ENCODE measurements around the gene LCP1.

DNA sequence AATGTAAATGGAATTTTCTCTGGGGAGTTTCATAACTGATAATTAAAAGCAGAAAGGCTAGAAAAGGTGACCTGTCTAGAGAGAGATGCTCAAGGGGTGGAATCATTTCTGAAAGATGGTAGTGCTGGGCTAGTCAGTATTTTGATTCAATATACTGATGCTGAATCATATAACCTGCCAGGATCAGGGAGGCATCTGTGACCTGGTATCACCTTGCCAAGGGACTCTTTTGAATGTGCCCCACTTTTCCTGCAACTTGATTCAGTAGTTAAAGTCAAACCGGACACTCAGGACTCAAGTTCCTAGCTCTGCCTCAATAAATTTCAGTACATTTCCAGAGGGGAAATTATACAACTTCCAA is 15.8 kb downstream of the LCP1 start:
- TF ChIP-seq, protein P1, sequence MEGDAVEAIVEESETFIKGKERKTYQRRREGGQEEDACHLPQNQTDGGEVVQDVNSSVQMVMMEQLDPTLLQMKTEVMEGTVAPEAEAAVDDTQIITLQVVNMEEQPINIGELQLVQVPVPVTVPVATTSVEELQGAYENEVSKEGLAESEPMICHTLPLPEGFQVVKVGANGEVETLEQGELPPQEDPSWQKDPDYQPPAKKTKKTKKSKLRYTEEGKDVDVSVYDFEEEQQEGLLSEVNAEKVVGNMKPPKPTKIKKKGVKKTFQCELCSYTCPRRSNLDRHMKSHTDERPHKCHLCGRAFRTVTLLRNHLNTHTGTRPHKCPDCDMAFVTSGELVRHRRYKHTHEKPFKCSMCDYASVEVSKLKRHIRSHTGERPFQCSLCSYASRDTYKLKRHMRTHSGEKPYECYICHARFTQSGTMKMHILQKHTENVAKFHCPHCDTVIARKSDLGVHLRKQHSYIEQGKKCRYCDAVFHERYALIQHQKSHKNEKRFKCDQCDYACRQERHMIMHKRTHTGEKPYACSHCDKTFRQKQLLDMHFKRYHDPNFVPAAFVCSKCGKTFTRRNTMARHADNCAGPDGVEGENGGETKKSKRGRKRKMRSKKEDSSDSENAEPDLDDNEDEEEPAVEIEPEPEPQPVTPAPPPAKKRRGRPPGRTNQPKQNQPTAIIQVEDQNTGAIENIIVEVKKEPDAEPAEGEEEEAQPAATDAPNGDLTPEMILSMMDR (IDR thresholded peaks at IDR 0.05): no peak
- TF ChIP-seq POLR2AphosphoS5 (IDR thresholded peaks at IDR 0.05; ENCODE audit: low read depth, low read length): no peak
- no peak for TF ChIP-seq YY1 (IDR thresholded peaks at IDR 0.05; ENCODE audit: low read depth)
- TF ChIP-seq, protein P2, sequence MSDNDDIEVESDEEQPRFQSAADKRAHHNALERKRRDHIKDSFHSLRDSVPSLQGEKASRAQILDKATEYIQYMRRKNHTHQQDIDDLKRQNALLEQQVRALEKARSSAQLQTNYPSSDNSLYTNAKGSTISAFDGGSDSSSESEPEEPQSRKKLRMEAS (IDR thresholded peaks at IDR 0.05; ENCODE audit: low read depth): no peak
- TF ChIP-seq, protein P3, sequence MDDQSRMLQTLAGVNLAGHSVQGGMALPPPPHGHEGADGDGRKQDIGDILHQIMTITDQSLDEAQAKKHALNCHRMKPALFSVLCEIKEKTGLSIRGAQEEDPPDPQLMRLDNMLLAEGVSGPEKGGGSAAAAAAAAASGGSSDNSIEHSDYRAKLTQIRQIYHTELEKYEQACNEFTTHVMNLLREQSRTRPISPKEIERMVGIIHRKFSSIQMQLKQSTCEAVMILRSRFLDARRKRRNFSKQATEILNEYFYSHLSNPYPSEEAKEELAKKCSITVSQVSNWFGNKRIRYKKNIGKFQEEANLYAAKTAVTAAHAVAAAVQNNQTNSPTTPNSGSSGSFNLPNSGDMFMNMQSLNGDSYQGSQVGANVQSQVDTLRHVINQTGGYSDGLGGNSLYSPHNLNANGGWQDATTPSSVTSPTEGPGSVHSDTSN (IDR thresholded peaks at IDR 0.05): no peak
- TF ChIP-seq, protein P4, sequence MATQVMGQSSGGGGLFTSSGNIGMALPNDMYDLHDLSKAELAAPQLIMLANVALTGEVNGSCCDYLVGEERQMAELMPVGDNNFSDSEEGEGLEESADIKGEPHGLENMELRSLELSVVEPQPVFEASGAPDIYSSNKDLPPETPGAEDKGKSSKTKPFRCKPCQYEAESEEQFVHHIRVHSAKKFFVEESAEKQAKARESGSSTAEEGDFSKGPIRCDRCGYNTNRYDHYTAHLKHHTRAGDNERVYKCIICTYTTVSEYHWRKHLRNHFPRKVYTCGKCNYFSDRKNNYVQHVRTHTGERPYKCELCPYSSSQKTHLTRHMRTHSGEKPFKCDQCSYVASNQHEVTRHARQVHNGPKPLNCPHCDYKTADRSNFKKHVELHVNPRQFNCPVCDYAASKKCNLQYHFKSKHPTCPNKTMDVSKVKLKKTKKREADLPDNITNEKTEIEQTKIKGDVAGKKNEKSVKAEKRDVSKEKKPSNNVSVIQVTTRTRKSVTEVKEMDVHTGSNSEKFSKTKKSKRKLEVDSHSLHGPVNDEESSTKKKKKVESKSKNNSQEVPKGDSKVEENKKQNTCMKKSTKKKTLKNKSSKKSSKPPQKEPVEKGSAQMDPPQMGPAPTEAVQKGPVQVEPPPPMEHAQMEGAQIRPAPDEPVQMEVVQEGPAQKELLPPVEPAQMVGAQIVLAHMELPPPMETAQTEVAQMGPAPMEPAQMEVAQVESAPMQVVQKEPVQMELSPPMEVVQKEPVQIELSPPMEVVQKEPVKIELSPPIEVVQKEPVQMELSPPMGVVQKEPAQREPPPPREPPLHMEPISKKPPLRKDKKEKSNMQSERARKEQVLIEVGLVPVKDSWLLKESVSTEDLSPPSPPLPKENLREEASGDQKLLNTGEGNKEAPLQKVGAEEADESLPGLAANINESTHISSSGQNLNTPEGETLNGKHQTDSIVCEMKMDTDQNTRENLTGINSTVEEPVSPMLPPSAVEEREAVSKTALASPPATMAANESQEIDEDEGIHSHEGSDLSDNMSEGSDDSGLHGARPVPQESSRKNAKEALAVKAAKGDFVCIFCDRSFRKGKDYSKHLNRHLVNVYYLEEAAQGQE (IDR thresholded peaks at IDR 0.05; ENCODE audit: low read depth, low read length): no peak
- no peak for TF ChIP-seq RFX5 (IDR thresholded peaks at IDR 0.05; ENCODE audit: low read length)
